CD4-positive, alpha-beta T cell treated with Interleukin-6 for 4 hours (primary cell): ENCODE data around the gene CNN2.

Source experiments
- DNase-seq: peaks from one replicate; pipeline ENCODE4 v3.0.0-alpha.2; 2020; ENCODE audit warnings: mixed read lengths

CNN2 gene

DNA sequence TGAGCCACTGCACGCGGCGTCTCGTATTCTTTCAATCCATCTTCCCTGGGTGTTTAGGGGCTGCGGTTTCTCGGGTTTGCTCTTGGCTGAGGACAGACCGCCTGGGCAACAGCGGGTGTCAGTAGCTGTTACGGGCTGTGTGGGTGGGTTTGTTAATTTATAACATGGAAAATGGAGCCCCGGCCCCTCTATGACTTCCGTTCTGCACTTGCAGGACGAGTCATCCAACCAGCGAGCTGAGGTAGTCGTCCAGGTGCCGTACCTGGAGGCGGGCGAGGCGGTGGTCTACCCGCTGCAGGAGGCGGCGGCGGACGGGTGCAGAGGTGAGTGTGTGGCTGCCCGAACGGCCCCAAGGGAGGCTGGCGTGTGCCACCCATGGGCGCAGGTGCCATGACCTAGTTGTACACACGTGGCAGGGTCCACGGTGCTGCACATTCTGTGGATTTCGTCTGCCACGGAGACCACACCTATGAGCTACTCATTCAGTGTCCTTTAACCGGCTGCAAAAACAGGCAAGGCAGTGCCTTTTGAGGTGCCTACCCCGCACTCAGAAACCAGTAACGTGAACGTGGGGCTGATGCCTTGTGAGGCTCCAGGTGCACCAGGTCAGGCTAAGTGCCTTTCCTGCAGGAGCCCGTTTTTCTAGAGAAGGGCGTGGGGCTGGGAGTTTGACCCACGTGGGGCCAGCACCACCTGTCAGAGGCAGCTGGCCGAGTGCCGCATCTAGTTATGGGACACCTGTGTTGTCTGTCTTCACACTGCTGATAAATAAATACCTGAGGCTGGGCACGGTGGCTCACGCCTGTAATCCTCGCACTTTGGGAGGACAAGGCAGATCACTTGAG is 57.8 kb downstream of the CNN2 start:
- peak; percentile 17 for DNase-seq

- no peak for DNase-seq
Measured at GRCh38 chr19:1085053-1085658, 58.7 kb downstream of the CNN2 start.

- DNase-seq = no peak
Measured at GRCh38 chr19:1085676-1086442, 59.5 kb downstream of the CNN2 start.

DNA sequence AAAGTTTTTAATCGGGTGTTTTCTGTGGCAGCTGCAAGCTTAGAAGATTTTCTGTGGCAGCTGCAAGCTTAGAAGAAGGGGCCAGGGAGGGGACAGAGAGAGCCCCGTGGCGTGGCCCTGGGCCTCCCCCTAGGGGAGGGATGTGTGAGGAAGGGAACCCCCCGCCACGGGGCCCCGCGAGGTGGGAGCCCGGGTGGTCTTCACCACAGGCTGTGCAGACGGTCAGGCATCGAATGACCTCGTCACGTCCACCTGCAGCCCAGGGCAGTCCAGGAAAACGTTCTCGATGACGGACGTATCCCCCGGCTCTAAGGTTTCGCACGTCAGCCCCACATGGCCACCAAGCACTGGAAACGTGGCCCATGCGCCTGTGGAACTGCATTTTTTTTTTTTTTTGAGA is 60.2 kb downstream of the CNN2 start:
- peak; percentile 25 for DNase-seq

DNA sequence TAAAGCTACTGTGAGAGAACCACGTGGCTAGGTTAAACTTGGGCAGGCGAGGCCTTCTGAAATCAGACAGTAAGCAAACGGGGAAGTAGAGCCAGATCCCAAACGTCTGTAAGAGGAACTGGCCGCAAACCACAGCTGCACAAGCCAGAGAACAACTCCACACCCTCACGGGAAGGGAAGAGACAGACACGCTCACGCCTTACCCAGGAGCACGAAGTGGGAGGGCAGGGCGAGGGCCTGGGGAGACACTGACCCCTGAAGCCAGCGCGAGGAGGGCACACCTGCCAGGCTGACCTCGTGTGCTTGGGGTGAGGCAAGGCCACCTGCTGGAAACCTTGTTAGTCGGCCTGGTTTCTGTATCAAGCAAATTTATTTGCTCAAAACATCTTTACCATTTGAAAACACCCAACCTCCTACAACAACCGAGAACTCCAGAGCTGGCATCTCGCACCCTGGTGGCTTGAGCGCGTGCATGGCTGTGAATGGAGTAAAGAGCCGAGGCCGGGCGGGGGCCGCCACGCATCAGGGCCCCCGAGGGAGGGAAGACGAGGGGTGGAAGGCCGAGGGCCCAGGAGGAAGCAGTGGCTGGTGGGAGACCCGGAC is 61.5 kb downstream of the CNN2 start:
- DNase-seq = peak; percentile 65

GRCh38 chr19:1088416-1089010 is 62.1 kb downstream of the CNN2 start:
- DNase-seq = peak; percentile 55
